ENCODE results near the gene XPR1. TPM values are rescaled to one million over a fixed set of nuclear protein-coding genes. Genes with fewer than 3 reads are reported as not detected.

Gene XPR1
- total RNA-seq, 2 donors from 2014 or later = 32.6 to 60.2 TPM

GRCh38 chr1:180915426-180915965 is 283.7 kb downstream of the XPR1 start:
- intact Hi-C loops (cut with DNase I, micrococcal nuclease) = no loop called here
- no peak for DNase-seq
- no peak for ATAC-seq

GRCh38 chr1:180916012-180916770 is 284.4 kb downstream of the XPR1 start:
- ATAC-seq (no peak), DNase-seq (no peak)
- intact Hi-C loops (cut with DNase I, micrococcal nuclease) = no loop called here

GRCh38 chr1:180916771-180917170 is 284.9 kb downstream of the XPR1 start:
- ATAC-seq (no peak), DNase-seq (no peak)
- intact Hi-C loops (cut with DNase I, micrococcal nuclease) = no loop called here

- DNase-seq (no peak), ATAC-seq (no peak)
- intact Hi-C loops (cut with DNase I, micrococcal nuclease) = no loop called here
Observed at GRCh38 chr1:180917306-180918065, 285.7 kb downstream of the XPR1 start.

- intact Hi-C loops (cut with DNase I, micrococcal nuclease) = no loop called here
- no peak for ATAC-seq
- DNase-seq = no peak
Observed at GRCh38 chr1:180918519-180918918, 286.7 kb downstream of the XPR1 start.

- DNase-seq (no peak), ATAC-seq (no peak)
- intact Hi-C loops (cut with DNase I, micrococcal nuclease) = no loop called here
Observed at GRCh38 chr1:180919183-180919700, 287.4 kb downstream of the XPR1 start.

GRCh38 chr1:180920193-180920592 is 288.4 kb downstream of the XPR1 start:
- ATAC-seq (no peak), DNase-seq (no peak)
- intact Hi-C loops (cut with DNase I, micrococcal nuclease) = no loop called here

- ATAC-seq (no peak), DNase-seq (no peak)
- intact Hi-C loops (cut with DNase I, micrococcal nuclease) = no loop called here
Observed at GRCh38 chr1:180920702-180921101, 288.9 kb downstream of the XPR1 start.

GRCh38 chr1:180921386-180921785 is 289.6 kb downstream of the XPR1 start:
- ATAC-seq = no peak
- no peak for DNase-seq
- intact Hi-C loops (cut with DNase I, micrococcal nuclease) = no loop called here

GRCh38 chr1:180921891-180922630 is 290.2 kb downstream of the XPR1 start:
- DNase-seq = no peak
- no peak for ATAC-seq
- intact Hi-C loops (cut with DNase I, micrococcal nuclease) = no loop called here

GRCh38 chr1:180922631-180923015 is 290.8 kb downstream of the XPR1 start:
- intact Hi-C loops (cut with DNase I, micrococcal nuclease) = no loop called here
- no peak for ATAC-seq
- DNase-seq = no peak

- no peak for DNase-seq
- ATAC-seq = no peak
- intact Hi-C loops (cut with DNase I, micrococcal nuclease) = no loop called here
Observed at GRCh38 chr1:180923021-180923841, 291.4 kb downstream of the XPR1 start.

GRCh38 chr1:180923887-180924286 is 292.1 kb downstream of the XPR1 start:
- intact Hi-C loops (cut with DNase I, micrococcal nuclease) = no loop called here
- DNase-seq = no peak
- ATAC-seq = no peak

- ATAC-seq = no peak
- intact Hi-C loops (cut with DNase I, micrococcal nuclease) = no loop called here
Observed at GRCh38 chr1:180924939-180925338, 293.1 kb downstream of the XPR1 start.

GRCh38 chr1:180925471-180926051 is 293.7 kb downstream of the XPR1 start:
- DNase-seq (peak; percentile 27 to 38), ATAC-seq (peak; percentile 89)
- intact Hi-C loops (cut with DNase I, micrococcal nuclease) = no loop called here

More at GRCh38 chr1:180924939-180925338, 293.1 kb downstream of the XPR1 start:
- no peak for DNase-seq

- DNase-seq (peak; percentile 23 to 57), ATAC-seq (peak; percentile 23)
- intact Hi-C loops (cut with DNase I, micrococcal nuclease) = no loop called here
Observed at GRCh38 chr1:180926164-180926981, 294.6 kb downstream of the XPR1 start.

- ATAC-seq (no peak), DNase-seq (no peak)
- intact Hi-C loops (cut with DNase I, micrococcal nuclease) = no loop called here
Observed at GRCh38 chr1:180927348-180927747, 295.5 kb downstream of the XPR1 start.

Measured in left colon (tissue), 2 donors.